GM19239 (cell line): Measurements from ENCODE around the gene EIF4G2.
"Not testable (repeated sequence)": the region's sequence is repeated elsewhere in the genome, so short reads cannot be mapped to it uniquely, and the experiment has no call there.

Experiments
- DNase-seq: peaks from one replicate; pipeline ENCODE4 v3.0.0; 2011; ENCODE audit warnings: low spot score; ENCODE audit not compliant: insufficient read length
- FAIRE-seq: peaks from 2 replicates; lab custom pipeline; 2011; peaks lifted over from hg19 to GRCh38; lab: Jason Lieb, UNC

Gene EIF4G2

DNA sequence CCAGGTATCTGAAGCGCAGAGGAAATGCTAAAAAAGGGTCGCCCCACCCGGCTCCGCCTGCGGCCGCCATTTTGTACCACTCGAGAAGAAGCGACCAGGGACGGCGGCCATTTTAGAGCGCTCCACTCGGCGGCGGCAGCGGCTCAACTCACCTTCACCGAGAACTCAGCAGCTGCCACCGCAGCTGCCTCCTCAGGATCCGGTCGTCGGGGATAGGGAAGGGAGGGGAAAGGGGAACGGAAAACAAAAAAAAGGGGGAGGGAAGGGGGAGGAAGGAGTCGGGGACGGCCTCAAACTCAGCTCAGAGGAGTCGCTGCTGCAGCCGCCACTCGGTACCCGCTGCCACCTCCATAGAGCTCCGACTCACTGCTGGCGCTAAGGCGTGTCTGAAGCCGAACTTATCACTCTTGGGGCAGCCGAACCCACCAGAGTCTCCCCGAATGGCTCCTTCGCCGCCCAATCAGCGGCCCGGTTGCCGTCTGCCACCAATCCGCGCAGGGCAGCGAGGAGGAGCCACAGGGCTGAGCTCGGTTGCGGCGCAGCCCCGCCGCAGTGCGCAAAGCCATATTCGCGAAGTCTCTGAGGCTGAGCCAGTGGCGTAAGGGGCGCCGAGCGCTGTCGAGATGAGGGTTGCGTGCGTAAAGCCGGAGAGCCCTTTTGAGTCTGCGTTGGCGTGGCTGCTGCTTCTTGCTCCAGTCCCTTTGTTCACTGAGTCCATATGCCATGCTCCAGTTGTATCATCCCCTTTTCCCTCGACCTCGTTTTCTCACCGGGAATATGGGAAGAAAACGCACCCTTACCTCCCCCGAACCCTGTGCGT lies at the start of gene EIF4G2:
Gene EIF4G2, minus strand, starts transcription at position 374 of the 820 bp plus-strand sequence.
- peak; percentile 97 for FAIRE-seq
- peak; percentile 87 for DNase-seq

DNA sequence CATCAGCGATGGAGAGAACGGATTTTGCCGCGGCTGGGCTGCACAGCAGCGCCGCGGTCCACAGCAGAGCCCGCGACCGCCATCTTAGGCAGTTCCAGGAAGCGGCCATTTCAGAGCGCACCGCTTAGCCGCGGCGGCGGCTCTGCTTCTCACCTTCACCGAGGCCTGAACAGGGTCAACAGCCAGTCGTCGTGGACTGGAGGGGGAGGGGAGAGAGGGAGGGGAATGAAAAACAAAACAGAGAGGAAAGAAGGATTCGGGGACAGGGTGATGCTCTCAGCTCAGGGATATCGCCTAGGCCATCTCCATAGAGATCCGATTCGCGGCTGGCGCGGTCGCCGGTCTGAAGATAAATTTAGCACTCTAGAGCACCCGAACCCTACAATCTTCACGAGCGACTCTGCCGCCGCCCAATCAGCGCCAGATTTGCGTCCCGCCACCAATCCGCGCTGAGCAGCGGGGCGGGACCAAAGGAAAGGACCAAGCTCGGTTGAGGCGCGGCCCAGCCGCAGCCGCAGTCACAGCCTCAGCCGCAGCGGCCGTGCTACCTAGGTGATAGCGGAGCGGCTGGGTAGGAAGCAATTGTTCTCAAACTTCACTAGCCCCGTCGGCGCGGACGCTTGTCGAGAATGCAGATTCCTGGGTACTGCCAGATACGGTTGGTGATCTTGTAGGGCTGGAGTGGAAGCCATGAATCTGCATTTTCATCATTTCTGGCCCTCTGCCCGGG lies 49.1 kb upstream of the EIF4G2 start, which contains the start of gene ZBED5:
Gene ZBED5, minus strand, starts transcription at position 345 of the 730 bp plus-strand sequence. CDS start 3,108 bp downstream, outside the sequence.
- FAIRE-seq (peak; percentile 82), DNase-seq (peak; percentile 62)

DNA sequence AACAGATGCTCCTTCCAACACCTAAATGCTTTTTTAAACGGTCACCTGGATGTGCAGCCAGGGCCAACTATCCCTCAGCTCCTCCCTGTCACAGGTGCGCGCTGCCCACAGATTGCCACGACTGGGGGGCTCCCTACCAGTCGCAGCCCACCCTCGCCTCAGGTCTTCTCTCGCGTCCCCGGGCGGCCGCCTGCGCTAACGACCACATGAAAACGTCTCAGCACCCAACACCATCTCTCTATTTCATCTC lies 48.7 kb upstream of the EIF4G2 start:
- FAIRE-seq (no peak), DNase-seq (no peak)

DNA sequence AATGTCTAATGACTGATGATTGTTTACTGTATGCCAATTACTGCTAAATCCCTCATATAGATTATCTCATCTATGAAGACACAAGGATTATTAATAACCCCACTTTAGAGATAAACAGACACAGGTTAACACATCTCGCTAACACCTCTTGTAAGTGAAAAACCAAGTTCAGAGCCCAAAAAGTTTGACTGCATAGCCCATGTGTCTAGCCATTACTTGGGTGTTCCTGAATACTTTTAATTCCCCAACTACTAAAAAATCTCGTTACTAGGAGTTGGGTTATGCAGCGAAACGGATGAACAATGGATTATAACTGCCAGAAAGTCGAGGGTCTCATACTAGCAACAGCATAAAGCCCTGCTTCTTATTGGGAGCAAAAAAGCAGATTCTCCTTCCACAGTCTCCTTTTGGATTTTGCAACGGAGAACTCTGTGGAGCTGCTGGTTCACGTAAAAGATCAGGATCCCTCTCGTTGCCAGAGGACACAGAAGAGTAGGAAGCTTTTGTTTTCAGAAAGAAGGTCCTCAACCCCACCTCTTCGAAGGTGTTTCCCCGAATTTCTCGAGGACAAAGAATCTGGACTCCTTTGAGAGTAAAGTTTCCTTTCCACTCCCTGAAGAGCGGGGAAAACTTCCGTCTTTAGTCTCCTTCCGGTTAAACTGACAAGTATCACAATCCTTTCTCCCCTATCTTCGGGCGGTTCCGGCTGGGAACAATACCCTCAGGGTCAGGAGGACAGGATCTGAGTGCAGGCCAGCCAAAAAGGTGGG lies 48.1 kb upstream of the EIF4G2 start:
- DNase-seq (no peak), FAIRE-seq (peak; percentile 85)

DNA sequence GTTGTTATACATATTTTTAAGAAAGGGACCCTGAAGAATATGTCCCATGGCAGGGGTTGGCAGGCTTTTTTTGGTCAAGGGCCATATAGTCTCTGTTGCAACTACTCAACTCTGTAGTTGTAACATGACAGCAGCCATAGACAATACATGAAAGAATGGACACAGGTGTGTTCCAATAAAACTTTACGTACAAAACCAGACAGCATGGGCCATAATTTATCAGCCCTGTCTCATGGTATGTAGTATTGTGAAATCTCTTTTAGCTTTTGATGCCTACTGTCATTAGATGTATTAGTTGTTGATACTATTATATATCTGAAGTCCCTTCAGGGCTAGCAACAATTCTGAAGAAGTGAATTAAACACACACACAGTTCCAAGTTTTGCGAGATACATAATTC lies 46.6 kb upstream of the EIF4G2 start:
- no peak for DNase-seq
- no peak for FAIRE-seq

DNA sequence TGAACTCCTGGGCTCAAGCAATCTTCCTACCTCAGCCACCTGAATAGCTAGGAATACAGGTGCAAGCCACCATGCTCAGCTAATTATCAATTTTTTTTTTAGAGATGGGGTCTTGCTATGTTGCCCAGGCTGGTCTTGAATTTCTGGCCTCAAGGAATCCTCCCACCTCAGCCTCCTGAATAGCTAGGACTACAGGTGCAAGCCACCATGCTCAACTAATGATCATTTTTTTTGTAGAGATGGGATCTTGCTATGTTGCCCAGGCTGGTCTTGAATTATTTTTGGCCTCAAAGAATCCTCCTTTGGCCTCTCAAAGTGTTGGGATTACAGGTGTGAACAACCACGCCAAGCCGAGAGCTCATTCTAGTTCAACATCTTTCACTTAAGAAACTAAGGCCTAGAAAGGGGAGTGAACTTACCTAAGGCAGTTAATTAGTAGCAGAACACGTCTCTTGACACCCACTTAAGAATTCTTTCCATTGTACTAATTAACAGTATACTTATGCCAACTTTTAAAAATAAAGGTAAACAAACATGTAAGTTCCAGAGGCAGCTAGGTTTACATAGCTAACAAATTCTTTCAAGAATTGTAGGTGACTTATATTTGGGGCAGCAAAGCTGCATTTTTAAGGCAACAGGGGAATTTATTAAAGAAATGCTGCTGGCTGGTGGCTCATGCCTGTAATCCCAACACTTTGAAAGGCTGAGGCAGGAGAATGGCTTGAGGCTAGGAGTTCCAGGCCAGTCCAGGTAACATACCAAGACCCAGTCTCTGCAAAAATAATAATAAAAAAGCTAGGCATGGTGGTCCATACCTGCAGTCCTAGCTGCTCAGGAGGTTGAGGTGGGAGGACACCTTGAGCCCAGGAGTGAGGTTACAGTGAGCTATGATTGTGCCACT lies 39.5 kb upstream of the EIF4G2 start:
- FAIRE-seq (no peak), DNase-seq (no peak)

DNA sequence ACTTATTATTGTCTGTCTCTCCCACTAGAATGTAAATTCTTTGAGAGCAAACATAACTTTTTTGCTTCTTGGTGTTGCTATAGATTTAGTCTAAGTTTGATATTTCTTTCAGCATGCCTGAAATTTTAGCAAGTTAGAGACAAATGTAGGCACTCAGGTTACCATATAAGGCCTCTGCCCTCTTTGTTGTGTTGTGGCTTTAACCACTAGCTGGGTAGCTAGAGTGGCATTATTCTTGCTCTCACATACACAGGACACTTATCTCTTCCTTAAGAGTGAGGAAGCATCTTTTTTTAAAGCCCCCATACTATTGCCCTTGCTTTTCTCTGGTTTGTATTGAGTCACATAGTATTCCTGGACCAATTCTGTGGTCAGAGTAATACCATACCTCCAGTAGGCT lies 37.9 kb upstream of the EIF4G2 start:
- FAIRE-seq = no peak

DNA sequence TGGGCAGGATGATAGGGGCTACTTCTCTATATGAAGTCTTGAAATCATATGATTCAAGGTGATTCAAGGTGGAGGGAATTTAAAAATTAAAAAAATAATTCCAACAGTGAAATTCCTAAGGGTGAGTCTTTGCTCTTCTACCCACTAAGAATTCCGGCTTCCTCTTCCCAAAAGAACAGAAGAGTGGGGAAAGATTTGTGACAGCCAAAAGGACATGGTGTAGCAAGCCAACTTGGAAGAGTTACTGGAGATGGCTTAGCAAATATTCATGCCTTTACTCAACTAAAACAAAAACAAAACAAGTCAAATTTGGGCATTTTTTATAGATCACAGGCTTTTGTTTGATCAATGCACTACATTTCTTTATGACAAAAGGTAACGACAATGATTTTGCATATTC lies 36.9 kb upstream of the EIF4G2 start:
- FAIRE-seq (no peak), DNase-seq (no peak)

More for the DNA sequence above, 37.9 kb upstream of the EIF4G2 start:
- no peak for DNase-seq

DNA sequence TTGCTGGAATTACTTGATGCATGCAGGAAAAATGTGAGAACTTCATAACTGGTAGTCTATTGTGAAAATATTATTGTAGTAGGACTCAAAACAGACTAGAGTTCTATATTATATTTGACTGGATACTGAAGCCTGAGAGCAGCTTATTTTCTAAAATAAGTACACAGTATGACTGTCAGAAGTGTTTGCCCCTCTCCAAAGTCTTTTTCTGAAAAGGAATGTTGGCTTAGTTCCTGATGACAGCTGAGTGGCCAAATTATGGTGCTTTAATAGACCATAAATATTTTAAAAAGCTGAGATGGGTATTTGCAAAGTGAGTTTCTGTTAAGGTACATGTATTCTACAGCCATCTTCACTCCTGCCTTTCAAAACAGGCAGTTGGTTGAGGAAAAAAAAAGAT lies 36.1 kb upstream of the EIF4G2 start:
- FAIRE-seq = no peak
- no peak for DNase-seq

DNA sequence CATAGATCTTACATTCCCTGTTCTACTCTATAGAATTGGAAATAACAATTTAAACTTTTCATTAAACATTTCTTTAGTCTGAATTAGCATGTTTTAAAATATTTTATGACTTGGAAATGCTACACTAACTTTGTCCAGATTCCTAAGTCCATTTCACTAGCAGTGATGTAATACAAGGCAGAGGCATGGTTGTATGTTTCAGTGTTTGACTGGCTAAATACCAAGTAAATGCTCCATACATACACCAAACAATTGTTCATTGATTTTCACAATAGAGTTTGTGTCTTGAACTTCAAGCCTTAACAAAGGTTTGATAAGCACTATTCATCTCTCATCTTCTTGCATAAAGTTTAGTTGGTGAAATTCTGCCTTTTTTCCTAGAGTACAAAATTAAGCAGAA lies 35.6 kb upstream of the EIF4G2 start:
- DNase-seq (no peak), FAIRE-seq (no peak)

DNA sequence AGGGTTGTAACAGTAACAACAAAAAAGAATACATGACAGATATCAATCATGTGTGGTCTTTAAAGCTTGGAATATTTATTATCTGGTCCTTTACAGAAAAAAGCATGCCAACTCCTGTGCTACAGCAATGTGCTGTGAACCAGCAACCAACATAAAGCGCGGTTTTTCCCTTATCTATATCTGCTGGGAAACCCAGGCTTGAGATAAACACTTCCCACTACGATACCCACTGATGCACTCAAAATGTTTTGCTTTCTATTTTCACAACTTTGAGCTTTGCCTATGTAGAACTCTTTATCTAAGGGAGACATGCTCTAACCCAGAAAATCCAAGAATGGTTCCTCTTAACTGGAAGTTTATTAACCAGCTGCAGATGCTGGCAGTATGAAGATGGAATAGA lies 30.2 kb upstream of the EIF4G2 start:
- DNase-seq (no peak), FAIRE-seq (no peak)

DNA sequence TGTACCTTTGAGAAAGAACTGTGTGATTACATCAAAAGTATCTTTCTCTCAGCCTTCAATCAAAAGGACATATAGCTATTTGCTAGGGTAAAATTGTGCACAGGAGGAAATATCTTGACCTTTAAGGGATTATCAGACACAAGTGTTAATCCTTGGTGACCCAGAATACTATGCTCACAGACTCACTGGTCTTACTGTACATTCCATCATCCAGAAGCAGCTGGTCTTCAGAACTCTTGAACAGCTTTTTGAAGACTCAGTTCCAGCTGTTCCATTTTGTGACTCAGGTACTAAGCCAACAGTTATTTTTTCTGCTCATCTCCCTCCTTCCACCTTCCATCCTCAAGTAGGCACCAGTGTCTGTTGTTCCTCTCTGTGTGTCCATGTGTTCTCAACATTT lies 29.4 kb upstream of the EIF4G2 start:
- DNase-seq (no peak), FAIRE-seq (no peak)

DNA sequence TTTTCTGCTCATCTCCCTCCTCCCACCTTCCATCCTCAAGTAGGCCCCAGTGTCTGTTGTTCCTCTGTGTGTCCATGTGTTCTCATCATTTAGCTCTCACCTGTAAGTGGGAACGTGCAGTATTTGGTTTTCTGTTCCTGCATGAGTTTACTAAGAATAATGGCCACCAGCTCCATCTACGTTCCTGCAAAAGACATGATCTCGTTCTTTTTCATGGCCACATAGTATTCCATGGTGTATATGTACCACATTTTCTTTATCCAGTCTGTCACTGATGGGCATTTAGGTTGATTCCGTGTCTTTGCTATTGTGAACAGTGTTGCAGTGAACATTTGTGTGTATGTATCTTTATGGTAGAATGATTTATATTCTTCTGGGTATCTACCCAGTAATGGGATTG lies 28.2 kb upstream of the EIF4G2 start:
- not testable (repeated sequence) for DNase-seq, FAIRE-seq

DNA sequence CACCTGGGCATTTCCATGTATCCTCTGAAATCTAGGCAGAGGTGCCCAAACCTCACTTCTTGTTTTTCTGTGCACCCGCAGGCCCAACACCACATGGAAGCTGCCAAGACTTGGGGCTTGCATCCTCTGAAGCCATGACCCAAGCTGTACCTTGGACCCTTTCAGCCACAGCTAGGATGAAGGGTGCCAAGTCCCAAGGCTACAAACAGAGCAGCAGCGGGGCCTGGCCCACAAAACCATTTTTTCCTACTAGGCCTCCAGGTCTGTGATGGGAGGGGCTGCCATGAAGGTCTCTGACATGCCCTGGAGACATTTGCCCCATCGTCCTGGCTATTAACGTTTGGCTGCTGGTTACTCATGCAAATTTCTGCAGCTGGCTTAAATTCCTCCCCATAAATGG lies 20.4 kb upstream of the EIF4G2 start:
- FAIRE-seq = no peak

DNA sequence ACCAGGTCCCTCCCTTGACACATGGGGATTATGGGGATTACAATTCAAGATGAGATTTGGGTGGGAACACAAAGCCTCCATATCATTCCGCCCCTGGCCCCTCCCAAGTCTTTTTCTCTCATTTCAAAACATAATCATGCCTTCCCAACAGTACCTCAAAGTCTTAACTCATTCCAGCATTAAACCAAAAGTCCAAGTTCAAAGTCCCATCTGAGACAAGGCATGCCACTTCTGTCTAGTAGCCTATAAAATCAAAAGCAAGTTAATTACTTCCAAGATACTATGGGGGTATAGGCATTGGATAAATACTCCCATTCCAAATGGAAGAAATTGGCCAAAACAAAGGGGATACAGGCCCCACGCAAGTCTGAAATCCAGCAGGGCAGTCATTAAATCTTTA lies 19.7 kb upstream of the EIF4G2 start:
- FAIRE-seq (no peak), DNase-seq (no peak)

More for the DNA sequence above, 20.4 kb upstream of the EIF4G2 start:
- no peak for DNase-seq

DNA sequence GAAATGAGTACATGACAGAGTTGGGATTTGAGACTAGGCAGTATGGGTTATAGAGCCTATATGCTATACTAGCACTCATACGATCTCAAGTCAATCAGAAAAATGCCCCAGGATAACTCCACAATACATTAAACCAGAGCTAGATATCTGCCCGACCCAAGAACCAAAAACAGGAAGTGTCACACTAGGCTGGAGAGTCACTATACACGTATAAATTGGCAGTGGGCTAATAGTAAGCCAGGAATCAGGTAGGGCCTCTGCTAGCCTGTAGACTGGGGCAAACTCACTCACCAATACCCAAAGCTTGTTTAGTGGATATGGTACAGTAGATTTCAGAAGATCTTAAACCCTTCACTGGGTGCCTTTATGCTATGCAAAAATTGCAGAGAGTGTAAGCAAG lies 16.2 kb upstream of the EIF4G2 start:
- DNase-seq (no peak), FAIRE-seq (peak; percentile 94)

DNA sequence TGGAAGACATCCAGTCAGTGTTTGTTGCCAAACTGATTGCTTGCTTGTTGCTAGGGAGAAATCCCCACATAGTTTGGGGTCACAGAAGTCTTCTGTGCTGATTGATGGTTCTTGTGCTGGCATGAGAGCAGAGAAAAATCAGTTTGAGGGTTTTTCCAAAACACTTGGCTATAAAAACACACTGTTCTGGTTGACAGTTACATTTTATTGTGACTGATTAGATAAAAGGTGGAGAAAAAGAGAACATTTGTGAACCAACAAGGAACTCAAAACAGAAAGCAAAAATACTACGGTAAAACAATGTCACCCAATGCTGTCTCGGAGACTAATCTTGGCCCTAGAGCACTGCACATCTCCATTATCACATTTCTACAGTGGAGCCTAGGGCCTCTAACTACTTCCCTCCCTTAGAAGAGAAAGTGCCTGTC lies 14.4 kb upstream of the EIF4G2 start:
- FAIRE-seq = peak; percentile 40
- DNase-seq = no peak

DNA sequence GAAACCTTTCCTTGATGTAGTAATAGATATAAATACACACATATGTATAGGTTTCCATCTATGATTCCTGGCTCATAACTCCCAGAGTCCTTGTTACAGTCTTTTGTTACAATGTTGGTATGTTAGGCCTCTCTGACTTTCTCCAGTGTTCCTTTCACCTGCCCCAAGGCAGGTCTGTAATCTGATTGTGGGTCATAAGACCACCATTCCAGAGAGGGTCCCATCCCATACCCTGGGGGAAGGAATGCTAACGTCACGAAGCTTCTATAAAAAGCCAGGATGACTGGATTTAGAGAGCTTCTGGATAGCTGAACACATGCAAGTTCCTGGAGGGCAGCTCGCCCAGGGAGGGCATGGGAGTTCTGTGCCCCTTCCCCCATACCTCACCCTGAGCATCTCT lies 13.8 kb upstream of the EIF4G2 start:
- not testable (repeated sequence) for FAIRE-seq

DNA sequence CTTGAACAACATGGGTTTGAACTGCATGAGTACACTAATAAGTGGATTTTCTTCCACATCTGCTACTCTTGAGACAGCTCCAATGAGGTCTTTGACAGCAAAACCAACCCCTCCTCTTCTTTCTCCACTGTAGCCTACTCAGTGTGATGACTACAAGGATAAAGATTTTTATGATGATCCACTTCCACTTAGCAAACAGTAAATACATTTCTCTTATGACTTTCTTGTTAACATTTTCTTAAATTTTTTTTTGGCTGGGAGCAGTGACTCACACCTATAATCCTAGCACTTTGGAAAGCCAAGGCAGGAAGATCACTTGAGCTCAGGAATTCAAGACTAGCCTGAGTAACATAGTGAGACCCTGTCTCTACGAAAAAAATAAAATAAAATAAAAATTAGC lies 9.9 kb upstream of the EIF4G2 start:
- DNase-seq (no peak), FAIRE-seq (no peak)

More for the DNA sequence above, 13.8 kb upstream of the EIF4G2 start:
- not testable (repeated sequence) for DNase-seq

DNA sequence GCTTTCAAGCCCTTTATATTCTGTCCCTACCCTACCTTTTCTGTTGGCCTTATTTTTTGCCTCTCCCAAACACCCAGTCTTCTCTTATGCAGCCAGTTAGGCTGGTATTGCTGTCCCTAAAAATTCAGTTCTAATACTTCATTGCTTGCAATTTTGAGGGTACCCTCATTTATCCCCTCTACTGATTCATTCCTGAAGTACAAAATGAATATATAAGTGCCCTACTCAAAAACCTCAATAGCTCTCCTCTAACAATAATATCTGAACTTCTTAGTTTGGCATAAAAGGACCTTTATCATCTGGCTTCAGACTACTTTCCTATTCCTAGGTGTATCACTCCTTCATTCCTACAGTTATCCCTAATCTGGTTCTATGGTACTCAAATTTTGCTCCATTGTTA lies 5.2 kb upstream of the EIF4G2 start:
- FAIRE-seq = no peak
- DNase-seq = no peak
